ENCODE data around the gene ECHS1.
A peak's percentile ranks its signal among the peaks of the same experiment; 100 is the strongest.

Gene ECHS1

GRCh38 chr10:133357285-133358161 lies 15.6 kb downstream of the ECHS1 start, which contains the start of gene FUOM:
Gene FUOM, minus strand, starts transcription at chr10:133358019. Its CDS starts 12 bp downstream, at chr10:133358007.
- peak; percentile 70 for DNase-seq

GRCh38 chr10:133356549-133357284 lies 16.4 kb downstream of the ECHS1 start:
- DNase-seq = no peak

- DNase-seq = no peak
Measured at GRCh38 chr10:133355991-133356390, 17.2 kb downstream of the ECHS1 start.

GRCh38 chr10:133355266-133355665 lies 17.9 kb downstream of the ECHS1 start:
- DNase-seq = no peak

- DNase-seq = no peak
Measured at GRCh38 chr10:133354672-133355240, 18.4 kb downstream of the ECHS1 start.

GRCh38 chr10:133353988-133354605 lies 19.1 kb downstream of the ECHS1 start:
- DNase-seq = no peak

GRCh38 chr10:133353202-133353959 lies 19.8 kb downstream of the ECHS1 start:
- DNase-seq = no peak

GRCh38 chr10:133351408-133352318 lies 21.5 kb downstream of the ECHS1 start:
- no peak for DNase-seq

- no peak for DNase-seq
Measured at GRCh38 chr10:133350950-133351329, 22.2 kb downstream of the ECHS1 start.

- DNase-seq = no peak
Measured at GRCh38 chr10:133350283-133350949, 22.7 kb downstream of the ECHS1 start.

GRCh38 chr10:133349577-133350011 lies 23.6 kb downstream of the ECHS1 start:
- no peak for DNase-seq

GRCh38 chr10:133349160-133349568 lies 24.0 kb downstream of the ECHS1 start:
- no peak for DNase-seq

GRCh38 chr10:133347710-133348517 lies 25.2 kb downstream of the ECHS1 start:
- DNase-seq = no peak

- no peak for DNase-seq
Measured at GRCh38 chr10:133346413-133346812, 26.7 kb downstream of the ECHS1 start.

GRCh38 chr10:133344236-133344635 lies 28.9 kb downstream of the ECHS1 start:
- DNase-seq = no peak

- DNase-seq = no peak
Measured at GRCh38 chr10:133343558-133343957, 29.6 kb downstream of the ECHS1 start.

- no peak for DNase-seq
Measured at GRCh38 chr10:133342942-133343341, 30.2 kb downstream of the ECHS1 start.

GRCh38 chr10:133341983-133342382 lies 31.2 kb downstream of the ECHS1 start:
- no peak for DNase-seq

- no peak for DNase-seq
Measured at GRCh38 chr10:133339708-133340380, 33.3 kb downstream of the ECHS1 start.

All from T1000 (cell line).